ENCODE results near the gene LTC4S. TPM values are rescaled to one million over a fixed set of nuclear protein-coding genes. Genes with fewer than 3 reads are reported as not detected.

LTC4S gene
- total RNA-seq, 2 donors from 2014 or later, result 9.0 to 11.1 TPM

DNA sequence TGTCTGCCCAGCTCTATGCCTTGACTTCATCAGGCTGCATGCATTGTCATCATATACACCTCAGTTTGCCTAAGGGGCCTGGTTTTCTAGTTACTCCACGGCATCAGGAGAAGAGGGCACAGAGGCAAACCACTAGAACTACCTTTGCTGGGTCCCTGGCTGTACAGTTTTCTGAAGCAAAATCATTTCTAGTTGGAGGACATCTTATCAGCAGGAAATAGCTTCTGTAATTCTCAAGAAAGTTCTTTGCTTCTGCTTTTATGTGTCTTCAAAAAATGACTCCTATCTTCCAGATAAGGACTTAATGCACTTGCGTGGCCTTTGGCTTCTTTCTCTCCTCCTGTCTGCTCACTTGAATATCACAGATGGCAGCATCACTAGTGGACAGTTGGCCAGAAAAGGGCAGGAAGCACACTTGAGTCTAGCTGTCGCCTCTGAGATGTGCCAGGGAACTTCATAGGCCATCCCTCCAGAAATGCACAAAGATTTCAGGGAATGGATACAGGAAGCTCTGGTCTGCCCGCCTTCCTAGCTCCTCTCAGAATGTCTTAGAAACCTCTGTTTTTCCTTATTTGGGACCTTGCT, 22.4 kb upstream of the LTC4S start:
- TF ChIP-seq CTCF (IDR thresholded peaks at IDR 0.05), result no peak
- H3K27ac ChIP-seq, result no peak overlapping the region
- H3K4me3 ChIP-seq, result no peak overlapping the region
- no peaks in the 10 kb centered on the region for H3K9me3 ChIP-seq
- H3K4me1 ChIP-seq, result peaks cover 0 to 11% of the 10 kb centered on the region in 2 donors
- no peaks in the 10 kb centered on the region for H3K27me3 ChIP-seq
- H3K36me3 ChIP-seq, result peaks cover 80% of the 10 kb centered on the region
- no peak for DNase-seq (ENCODE audit: low spot score)

GRCh38 chr5:179772351-179772750, 21.4 kb upstream of the LTC4S start:
- no peak for DNase-seq (ENCODE audit: low spot score)
- no peak overlapping the region for H3K4me3 ChIP-seq
- H3K4me1 ChIP-seq, result peaks cover 0 to 3% of the 10 kb centered on the region in 2 donors
- H3K27me3 ChIP-seq, result no peaks in the 10 kb centered on the region
- no peak overlapping the region for H3K27ac ChIP-seq
- no peaks in the 10 kb centered on the region for H3K9me3 ChIP-seq
- no peak for TF ChIP-seq CTCF (IDR thresholded peaks at IDR 0.05)
- H3K36me3 ChIP-seq, result peaks cover 76% of the 10 kb centered on the region

GRCh38 chr5:179773686-179774040, 20.1 kb upstream of the LTC4S start:
- no peak for DNase-seq (ENCODE audit: low spot score)
- H3K36me3 ChIP-seq, result peaks cover 85% of the 10 kb centered on the region
- TF ChIP-seq CTCF (IDR thresholded peaks at IDR 0.05), result no peak

DNA sequence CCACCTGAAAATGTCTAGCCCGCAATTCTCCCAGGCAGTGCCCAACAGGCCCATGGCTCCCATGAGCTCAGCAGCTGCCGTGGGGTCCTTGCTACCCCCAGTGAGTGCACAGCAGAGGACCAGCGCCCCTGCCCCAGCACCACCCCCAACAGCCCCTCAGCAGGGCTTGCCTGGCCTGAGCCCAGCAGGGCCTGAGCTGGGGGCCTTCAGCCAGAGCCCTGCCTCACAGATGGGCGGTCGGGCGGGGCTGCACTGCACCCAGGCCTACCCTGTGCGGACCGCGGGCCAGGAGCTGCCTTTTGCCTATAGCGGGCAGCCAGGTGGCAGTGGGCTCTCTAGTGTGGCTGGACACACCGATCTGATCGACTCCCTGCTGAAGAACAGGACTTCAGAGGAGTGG, 19.3 kb upstream of the LTC4S start:
- Histone ChIP-seq H3K27ac (no peak overlapping the region), H3K4me3 (no peak overlapping the region), H3K36me3 (peaks cover 78% of the 10 kb centered on the region), H3K4me1 (no peaks in the 10 kb centered on the region), H3K9me3 (no peaks in the 10 kb centered on the region), H3K27me3 (no peaks in the 10 kb centered on the region)
- TF ChIP-seq CTCF (IDR thresholded peaks at IDR 0.05), result no peak
- DNase-seq (ENCODE audit: low spot score), result no peak

More at GRCh38 chr5:179773686-179774040, 20.1 kb upstream of the LTC4S start:
- no peaks in the 10 kb centered on the region for H3K27me3 ChIP-seq
- no peaks in the 10 kb centered on the region for H3K4me1 ChIP-seq
- no peak overlapping the region for H3K27ac ChIP-seq
- no peak overlapping the region for H3K4me3 ChIP-seq
- H3K9me3 ChIP-seq, result no peaks in the 10 kb centered on the region

- DNase-seq (ENCODE audit: low spot score), result no peak
- Histone ChIP-seq H3K4me1 (no peaks in the 10 kb centered on the region), H3K36me3 (peaks cover 66% of the 10 kb centered on the region), H3K4me3 (no peak overlapping the region), H3K9me3 (no peaks in the 10 kb centered on the region), H3K27ac (no peak overlapping the region), H3K27me3 (no peaks in the 10 kb centered on the region)
- no peak for TF ChIP-seq CTCF (IDR thresholded peaks at IDR 0.05)
Observed at GRCh38 chr5:179776411-179776938, 17.3 kb upstream of the LTC4S start.

GRCh38 chr5:179777456-179777855, 16.3 kb upstream of the LTC4S start:
- TF ChIP-seq CTCF (IDR thresholded peaks at IDR 0.05), result no peak
- H3K9me3 ChIP-seq, result no peaks in the 10 kb centered on the region
- no peaks in the 10 kb centered on the region for H3K4me1 ChIP-seq
- H3K27ac ChIP-seq, result no peak overlapping the region
- peaks cover 56% of the 10 kb centered on the region for H3K36me3 ChIP-seq
- H3K4me3 ChIP-seq, result no peak overlapping the region
- DNase-seq (ENCODE audit: low spot score), result no peak
- H3K27me3 ChIP-seq, result no peaks in the 10 kb centered on the region
